HT-29 (cell line): ENCODE results near the gene METTL13. TPM values are rescaled to one million over a fixed set of nuclear protein-coding genes. Genes with fewer than 3 reads are reported as not detected.
"Not testable (repeated sequence)": the region's sequence is repeated elsewhere in the genome, so short reads cannot be mapped to it uniquely, and the experiment has no call there.

Source experiments
- DNase-seq: peaks from one replicate; pipeline ENCODE4 v3.0.0-alpha.2; 2015; ENCODE audit warnings: low spot score
- total RNA-seq: library from RNA; depleted of rRNA; stranded (reverse); fragments of >200 nt; shearing (Covaris generic); gene quantifications from 2 replicates; pipeline ENCODE4 v1.2.3, GENCODE V29; 2014

Gene METTL13
- total RNA-seq, 1 experiment from 2014 or later = 39.4 TPM

DNA sequence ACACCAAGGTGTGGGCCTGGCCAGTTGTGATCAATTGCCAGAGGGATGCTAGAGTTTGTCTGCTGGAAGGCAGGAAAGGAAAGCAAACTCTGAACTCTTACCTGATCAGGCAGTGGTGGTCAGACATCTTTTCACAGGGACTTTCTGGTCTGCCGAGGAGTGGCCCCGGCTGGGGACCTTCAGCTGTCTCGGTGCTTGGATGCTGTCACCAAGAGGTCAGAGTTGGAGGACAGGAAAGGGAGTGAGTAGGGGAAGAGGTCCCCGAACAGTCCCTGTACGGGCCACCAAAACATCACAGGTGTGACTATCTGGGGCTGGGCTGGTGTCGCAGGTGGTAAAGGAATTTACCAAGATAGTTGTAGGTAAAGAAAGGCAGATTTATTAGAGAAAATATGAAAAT lies 17.7 kb upstream of the METTL13 start:
- DNase-seq = no peak

DNA sequence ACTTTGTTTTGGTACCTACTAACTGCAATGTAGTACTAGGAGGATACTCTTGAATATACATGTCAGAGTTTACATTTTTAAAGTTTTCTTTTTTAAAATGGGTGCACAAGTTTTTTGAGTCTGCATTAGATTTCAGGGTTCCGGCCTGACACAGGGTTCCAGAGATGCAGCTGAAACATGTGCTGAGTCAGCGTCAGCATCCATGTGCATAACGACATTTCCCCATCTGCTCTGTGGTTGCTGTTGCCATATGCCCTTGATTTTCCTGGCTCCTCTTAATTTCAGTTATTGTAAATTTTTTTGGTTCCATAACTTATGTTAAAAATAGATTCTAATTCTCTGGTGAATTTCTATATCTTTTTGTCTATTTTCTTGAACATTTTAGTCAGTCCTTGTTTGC lies 12.3 kb upstream of the METTL13 start:
- no peak for DNase-seq

DNA sequence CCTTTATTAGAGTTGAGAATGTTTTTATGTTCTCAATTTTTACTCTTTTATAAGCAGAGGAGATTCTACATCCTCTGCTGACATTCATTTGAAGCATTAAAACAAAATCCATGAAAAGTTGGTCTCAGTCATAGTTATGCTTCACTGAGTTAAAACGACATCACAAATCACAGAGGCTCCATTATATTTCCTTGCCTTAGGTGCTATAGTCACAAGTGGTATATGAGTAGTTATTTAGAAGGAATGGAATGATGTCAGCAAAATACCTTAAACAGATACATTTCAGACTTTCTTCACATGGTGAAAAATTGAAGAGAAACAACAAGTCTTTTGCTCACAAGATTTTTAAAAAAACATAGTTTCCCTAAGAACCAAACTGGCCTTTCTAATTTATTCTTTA lies 11.7 kb upstream of the METTL13 start:
- DNase-seq = no peak

DNA sequence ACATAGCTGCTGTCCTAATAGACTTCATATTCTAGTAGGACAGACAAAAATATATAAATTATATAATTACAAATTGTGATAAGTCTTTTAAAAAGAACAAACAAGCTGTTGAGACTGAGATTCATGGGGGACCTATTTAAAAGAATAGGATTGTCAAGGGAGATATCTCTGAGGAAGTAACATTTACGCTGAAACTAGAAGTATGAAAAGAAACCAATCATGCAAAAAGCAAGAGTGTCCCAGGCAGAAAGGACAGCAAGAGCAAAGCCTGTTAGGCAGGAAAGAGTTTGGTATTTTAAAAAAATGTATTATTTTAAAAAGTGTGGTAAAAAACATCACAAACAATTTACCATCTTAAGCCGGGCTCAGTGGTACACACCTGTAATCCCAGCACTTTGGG lies 9.1 kb upstream of the METTL13 start:
- DNase-seq = no peak

DNA sequence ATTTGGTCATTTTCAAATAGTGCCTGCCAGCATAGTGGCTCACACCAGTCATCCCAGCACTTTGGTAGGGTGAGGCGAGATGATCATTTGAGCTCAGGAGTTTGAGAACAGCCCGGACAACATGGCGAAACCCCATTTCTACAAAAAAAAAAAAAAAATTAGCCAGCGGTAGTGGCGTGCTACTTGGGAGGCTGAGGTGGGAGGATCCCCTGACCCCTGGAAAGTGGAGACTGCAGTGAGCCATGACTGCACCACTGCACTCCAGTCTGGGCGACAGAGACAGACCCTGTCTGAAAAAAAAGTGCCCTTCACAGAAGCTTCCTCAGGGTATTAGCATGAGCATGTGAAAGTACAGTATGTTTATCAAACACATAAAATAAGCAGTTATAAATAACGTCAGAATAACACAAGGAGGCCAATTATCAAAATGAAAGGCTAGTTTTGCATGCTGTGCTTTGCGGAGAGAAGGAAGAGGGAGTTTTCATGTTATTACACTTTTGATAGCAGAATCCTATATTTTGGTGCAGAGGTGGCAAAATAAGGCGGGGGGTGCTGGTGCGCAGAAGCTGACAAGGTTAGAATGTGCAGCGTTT lies 781 bp upstream of the METTL13 start:
- DNase-seq = no peak

DNA sequence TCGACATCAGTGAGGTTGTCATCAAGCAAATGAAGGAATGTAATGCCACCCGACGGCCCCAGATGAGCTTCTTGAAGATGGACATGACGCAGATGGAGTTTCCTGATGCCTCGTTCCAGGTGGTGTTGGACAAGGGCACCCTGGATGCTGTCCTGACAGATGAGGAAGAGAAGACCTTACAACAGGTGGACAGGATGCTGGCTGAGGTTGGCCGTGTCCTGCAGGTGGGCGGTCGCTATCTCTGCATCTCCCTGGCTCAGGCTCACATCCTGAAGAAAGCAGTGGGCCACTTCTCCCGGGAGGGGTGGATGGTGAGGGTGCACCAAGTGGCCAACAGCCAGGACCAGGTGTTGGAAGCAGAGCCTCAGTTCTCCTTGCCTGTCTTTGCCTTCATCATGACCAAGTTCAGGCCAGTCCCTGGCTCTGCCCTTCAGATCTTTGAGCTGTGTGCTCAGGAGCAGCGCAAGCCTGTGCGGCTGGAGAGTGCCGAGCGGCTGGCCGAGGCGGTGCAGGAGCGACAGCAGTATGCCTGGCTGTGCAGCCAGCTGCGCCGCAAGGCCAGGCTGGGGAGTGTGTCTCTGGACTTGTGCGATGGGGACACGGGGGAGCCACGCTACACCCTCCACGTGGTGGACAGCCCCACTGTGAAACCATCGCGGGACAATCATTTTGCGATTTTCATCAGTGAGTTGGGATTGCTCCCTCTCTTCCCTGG lies 2.5 kb downstream of the METTL13 start:
- no peak for DNase-seq

DNA sequence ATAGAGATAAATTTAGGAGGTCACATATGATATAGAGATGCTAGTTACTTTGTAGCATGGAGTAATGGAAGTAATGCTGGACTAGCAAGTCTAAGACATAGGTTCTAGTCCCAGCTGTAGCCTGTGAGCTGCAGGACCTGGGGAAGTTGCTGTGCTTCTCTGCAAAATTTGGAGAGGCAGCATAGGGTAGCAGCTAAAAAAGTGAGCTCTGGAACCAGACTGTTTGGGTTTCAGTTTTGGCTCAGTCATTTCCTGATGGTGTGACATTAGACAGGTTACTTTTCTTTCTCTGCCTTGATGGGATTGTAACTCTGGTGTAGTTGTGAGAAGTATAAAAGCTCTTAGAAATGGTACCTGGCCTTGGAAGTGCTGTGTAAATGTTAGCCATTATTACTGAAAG lies 3.3 kb downstream of the METTL13 start:
- no peak for DNase-seq

DNA sequence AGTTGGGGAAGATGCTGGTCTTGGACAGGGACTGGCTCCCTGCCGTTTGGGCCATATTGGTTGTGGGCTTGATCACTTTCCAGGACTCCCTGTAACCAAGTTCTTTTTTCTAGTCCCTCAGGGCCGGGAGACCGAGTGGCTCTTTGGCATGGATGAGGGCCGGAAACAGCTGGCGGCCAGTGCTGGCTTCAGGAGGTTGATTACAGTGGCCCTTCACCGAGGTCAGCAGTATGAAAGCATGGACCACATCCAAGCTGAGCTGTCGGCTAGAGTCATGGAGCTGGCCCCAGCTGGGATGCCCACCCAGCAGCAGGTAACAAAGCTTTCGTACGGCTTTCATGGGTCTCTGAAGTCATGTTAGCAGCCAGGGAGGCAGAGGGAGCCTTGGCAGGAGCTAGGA lies 4.3 kb downstream of the METTL13 start:
- DNase-seq = no peak

DNA sequence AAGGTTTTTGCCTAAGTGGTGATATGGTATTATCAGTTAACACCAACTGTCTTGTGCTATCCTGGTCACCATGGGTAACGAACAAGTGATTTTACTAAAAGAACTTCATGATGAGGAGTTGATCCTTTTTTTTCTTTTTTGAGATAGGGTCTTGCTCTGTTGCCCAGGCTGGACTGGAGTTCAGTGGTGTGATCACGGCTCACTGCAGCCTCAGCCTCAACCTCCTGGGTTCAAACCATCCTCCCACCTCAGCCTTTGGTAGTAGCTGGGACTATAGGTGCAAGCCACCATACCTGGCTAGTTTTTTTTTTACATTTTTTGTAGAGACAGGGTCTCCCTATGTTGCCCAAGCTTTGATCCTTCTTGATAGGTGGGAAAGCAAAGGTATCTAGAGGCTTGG lies 5.1 kb downstream of the METTL13 start:
- DNase-seq = no peak

DNA sequence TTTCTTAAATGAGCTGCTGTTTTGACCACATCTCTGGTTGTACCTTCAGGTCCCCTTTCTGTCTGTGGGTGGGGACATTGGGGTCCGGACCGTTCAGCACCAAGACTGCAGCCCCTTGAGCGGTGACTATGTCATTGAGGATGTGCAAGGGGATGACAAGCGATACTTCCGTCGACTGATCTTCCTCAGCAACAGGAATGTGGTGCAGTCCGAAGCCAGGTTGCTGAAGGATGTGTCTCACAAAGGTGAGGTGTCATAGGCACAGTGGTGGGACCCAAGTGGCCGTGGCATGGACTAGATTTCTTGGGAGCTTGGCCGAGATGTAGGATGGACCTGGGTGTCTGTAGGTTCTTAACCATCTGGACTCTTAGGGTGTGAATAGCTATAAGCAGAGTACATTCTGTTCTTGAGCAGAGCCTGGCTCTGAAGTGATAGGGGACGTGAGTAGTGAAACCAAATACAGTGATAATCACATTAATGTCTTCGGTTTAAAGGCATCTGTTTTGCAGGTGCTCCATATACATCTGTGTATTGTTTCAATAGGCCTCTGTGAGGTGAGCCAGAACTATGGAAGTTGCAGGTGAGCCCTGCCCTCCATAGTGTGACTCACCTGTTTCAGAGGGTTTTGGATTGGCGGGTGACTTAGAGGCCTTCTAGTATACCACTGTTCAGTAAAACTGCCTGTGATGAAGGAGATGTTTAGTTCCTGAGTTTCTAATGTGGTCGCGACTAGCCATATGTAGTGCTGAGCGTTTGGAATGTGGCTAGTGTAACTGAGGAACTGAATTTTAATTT lies 6.4 kb downstream of the METTL13 start:
- no peak for DNase-seq

DNA sequence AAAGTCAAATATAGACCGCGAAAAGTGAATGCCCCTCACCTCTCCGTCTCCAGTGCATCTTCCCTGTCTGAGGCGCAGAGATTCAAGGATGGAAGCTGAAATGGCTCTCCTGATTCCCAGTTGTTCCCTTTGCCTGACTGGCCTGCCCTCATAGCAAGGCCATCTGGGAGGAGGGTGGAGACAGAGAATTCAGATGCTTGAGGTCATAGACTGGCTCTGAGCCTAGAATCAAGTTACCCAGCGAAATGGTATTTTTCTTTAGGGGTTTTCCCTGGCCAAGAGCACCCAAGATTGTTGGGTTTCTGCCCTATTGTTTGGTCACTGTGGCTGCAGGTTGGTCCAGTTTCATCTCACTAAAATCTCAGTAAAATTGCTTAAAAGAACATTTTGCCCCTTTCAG lies 7.2 kb downstream of the METTL13 start:
- no peak for DNase-seq

DNA sequence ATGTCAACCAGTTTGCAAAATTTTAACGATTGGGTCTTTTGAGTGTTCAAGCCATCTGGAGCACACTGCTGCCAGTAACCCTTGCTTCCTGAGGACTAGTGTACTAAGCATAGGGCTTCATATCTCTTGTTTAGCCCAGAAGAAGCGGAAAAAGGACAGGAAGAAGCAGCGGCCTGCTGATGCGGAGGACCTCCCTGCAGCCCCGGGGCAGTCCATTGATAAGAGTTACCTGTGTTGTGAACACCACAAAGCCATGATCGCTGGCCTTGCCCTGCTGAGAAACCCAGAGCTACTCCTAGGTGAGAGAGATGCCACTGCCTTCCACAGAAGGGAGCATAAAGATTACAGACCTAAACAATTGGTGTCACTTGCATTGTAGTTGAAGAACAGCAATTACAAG lies 8.9 kb downstream of the METTL13 start:
- no peak for DNase-seq

DNA sequence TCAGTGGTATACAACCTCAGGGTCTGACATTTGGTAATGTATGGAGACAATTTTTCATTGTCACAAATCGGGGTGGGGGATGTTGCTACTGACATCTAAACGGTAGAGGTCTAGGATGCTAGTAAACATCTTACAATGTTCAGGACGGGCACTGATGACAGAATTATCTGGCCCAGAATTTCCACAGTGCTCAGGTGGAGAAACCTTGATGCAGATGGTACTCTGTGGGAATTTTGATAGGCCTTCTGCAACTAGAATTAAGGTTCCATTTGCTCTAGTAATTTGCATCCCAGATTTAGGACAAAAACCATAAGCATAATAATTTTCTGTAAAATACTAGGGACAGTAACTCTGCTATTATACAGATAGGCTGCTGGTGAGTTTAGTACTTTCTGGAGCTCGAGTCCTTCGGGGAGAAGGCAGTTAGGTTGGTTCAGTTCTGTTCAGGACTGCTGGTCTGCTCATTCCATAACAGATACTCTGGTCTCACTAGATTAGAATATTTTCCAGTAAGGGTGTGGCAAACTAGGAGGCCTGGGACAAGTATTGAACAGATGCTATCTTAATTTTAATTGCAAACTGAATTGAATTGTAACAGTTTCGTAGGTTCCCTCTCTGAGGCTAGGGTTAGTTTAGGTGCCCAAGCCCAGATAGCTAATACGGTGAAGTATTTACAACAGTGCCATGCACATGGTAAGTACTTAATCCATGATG lies 11.4 kb downstream of the METTL13 start:
- no peak for DNase-seq

DNA sequence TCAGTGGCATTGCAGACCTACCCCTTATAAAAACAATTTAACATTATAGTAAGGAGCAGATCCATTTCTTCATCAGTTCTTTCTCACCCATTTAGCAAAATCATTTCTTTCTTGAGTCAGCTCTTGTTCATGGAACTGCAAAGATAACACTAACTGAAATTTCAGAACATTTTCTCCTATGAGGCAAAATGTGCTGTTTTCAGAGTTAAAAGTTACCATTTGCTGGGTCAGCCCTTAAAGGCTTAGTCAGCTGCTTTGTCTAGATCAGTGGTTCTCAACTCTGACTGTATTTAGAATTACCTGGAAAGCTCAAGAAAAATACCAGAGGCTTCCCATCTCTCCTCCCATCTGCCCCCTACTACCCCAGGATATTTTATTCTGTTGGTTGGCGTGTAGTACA lies 12.2 kb downstream of the METTL13 start:
- DNase-seq = no peak

DNA sequence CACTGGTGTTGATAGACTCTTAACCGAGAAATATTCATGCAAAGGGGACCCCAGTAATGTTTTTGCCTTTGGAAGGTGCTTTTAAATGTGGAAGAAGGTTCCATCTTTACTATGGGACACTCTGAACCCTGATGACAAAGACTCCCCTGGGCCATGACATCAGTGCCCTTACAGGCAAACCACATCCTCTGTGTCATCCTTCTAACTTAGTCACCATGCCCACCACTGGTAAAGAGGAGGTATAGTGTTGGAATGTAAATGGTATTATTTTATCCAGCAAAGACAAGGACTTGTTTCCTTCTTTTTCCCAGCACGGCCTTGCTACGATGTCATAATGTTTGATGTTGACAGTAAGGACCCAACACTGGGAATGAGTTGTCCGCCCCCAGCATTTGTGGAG lies 12.6 kb downstream of the METTL13 start:
- no peak for DNase-seq

DNA sequence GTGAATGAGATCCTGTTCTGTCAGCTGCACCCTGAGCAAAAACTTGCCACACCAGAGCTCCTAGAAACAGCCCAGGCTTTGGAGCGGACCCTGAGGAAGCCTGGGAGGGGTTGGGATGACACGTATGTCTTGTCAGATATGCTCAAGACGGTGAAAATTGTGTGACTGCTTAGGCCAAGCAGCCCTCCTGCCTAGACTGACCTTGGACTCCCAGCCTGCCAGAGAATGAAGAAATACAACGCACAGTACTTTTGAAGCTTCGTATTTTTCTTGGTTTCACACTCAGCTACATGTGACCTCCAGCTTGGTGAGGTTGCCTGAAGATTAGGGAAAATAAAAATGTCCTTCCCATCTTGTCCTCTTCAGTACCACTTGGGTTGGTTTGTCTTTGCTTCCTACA lies 15.1 kb downstream of the METTL13 start:
- DNase-seq = no peak

DNA sequence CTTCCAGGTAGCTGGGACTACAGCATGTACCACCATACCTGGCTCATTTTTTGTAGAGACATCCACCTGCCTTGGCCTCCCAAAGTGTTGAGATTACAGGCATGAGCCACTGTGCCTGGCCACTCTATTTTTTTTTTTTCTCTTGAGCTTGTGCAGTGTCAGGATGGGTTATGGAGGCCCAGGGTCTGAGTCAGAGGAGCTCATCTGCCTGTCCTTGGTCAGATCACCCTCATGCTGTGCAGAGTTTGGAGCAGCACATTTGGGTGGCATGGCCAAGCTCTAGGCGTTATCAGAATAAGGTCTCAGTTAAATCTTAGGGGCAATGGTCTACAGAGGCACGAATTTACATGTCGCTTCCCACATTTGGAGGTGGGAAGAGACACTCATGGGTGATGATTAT lies 16.9 kb downstream of the METTL13 start:
- no peak for DNase-seq

DNA sequence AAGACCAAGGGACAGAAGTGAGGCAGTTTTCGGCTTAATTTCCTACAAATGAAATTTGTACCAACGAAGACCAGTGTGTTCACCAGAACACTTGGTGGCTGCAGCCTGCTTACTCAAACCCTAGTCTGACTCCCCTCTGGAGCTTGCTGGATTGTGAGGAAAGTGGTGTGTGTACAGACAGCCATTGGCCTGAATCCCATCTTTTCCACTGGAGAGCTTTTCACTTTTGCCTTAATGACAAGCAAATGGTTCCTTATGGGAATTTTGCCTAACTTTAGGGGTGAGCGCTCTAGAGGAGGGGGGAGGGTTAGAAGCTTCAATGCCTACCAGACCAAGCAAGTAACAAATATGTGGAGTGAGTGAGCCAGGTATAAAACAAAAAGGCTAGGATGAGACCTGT lies 17.3 kb downstream of the METTL13 start:
- no peak for DNase-seq

DNA sequence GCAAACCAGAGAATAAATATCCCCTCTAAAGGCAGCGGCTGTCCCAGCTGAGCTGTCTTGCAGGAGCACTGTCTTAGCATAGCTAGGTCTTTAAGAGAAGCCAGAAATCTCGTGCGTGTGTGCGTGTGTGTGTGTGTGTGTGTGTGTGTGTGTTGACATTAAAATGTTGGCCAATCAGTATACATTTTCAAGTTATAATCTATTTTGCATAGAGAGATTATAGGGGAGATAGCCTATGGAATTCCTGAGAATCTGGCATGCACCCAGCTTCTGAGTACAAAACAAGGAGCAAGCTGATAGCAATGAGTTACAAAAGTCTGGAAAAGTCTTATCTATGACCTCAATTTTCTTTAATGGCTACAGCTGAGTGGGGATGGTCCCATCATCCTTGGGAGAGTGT lies 17.7 kb downstream of the METTL13 start:
- no peak for DNase-seq

DNA sequence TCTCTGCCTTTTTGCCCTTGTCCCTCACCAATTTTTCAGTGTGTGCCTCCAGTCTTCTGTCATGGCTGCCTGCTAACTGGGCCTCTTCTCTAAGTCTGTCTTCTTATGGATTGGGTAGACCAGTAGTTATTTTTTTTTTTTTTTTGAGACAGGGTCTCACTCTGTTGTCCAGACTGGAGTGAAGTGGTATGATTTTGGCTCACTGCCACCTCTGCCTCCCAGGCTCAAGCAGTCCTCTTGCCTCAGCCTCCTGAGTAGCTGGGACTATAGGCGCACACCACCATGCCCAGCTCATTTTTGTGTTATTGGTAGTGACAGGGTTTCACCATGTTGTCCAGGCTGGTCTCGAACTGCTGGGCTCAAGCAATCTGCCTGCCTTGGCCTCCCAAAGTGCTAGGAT lies 18.2 kb downstream of the METTL13 start:
- not testable (repeated sequence) for DNase-seq

DNA sequence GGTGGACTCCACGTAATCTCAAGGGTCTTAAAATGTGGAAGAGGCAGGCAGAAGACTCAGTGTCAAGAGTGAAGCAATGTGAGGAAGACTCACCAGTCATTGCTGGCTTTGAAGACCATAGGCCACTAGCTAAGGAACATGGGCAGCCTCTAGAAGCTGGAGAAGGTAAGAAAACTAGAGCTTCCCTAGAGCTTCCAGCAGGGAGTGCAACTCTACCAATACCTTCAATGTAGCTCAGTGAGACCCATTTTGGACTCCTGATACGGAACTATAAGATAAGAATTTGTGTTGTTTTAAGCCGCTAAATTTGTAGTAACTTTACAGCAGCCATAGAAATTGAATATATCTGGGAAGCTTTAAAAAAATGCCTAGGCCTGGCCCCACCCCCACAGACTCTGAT lies 18.9 kb downstream of the METTL13 start:
- DNase-seq = peak; percentile 32

DNA sequence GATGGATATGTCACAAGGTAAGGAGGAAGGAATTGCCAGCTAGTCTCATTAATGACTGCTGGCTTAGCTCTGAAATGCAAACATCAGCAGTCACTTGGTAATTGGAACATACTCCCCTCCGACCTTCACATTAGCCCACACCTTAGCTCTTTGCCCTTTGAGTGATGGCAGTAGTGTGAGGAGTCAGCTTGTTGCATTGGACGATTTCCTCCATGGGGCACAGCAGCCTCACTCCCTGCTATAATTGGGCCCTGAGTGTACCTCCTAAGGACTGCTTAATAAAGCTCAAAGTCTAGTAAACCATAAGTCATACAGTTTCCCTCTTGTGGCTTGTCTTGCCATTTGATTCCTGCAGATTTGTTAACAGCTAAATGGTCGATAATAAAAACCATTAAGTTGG lies 19.4 kb downstream of the METTL13 start:
- peak; percentile 22 for DNase-seq
